ENCODE measurements around the gene MATCAP1. TPM values are rescaled to one million over a fixed set of nuclear protein-coding genes. Genes with fewer than 3 reads are reported as not detected.

The MATCAP1 gene
- polyA plus RNA-seq, 1 experiment: 13.1 TPM

- peak overlapping the region; percentile 48 for H3K4me3 ChIP-seq (ENCODE audit: low read depth, low read length)
- H3K27me3 ChIP-seq (ENCODE audit: control insufficient read depth, insufficient read depth, low read length): no peaks in the 10 kb centered on the region
- H3K36me3 ChIP-seq (ENCODE audit: control insufficient read depth, insufficient read depth, low read length): no peaks in the 10 kb centered on the region
- TF ChIP-seq, protein P1, sequence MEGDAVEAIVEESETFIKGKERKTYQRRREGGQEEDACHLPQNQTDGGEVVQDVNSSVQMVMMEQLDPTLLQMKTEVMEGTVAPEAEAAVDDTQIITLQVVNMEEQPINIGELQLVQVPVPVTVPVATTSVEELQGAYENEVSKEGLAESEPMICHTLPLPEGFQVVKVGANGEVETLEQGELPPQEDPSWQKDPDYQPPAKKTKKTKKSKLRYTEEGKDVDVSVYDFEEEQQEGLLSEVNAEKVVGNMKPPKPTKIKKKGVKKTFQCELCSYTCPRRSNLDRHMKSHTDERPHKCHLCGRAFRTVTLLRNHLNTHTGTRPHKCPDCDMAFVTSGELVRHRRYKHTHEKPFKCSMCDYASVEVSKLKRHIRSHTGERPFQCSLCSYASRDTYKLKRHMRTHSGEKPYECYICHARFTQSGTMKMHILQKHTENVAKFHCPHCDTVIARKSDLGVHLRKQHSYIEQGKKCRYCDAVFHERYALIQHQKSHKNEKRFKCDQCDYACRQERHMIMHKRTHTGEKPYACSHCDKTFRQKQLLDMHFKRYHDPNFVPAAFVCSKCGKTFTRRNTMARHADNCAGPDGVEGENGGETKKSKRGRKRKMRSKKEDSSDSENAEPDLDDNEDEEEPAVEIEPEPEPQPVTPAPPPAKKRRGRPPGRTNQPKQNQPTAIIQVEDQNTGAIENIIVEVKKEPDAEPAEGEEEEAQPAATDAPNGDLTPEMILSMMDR (IDR thresholded peaks at IDR 0.05; ENCODE audit: insufficient read depth, low read depth, low read length): no peak
- DNase-seq (ENCODE audit: low read depth): no peak
- ChIA-PET CTCF (interaction anchor here (1.1 to 4.5 kb wide), 4 partner anchors 11 to 177 kb away, joined by 3 to 36 read pairs (median 14); partner anchors contain the start of genes FBXL8, HSF4 and TRADD), POLR2A (no interaction called here)
Observed at GRCh38 chr16:67173323-67173722, 10.4 kb downstream of the MATCAP1 start.

DNA sequence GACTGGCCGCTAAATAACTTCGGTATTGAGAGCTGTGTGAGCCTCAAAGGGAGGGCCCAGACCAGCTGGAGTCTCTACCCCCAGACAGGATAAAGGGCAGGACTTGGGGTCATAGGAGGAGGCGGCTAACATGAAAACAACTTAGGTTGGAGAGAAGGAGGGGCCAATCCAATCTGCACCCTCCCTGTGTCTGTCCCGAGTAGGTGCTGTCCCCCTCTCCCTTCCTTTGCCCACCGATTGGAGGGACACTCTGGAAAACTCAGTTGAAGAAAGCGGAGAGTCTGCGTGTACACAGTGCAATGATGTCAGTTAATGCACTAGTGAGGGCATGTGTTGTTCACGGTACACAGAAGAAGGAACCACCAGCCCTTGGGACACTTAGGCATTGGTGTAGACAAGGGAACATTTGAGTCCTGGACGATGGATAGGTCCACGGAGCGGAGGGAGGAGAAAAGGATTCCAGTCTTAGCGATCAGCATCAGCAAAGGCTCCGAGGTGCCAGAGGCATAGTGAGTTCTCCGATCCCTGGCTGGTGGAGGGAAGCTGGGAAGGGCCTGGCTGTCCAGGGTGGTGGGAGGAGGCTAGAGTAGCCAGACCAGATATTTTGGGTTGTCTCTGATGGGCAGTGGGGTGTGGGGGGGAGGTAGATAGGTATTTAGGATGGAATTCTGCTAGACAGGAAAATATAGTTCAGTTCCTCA lies 12.7 kb downstream of the MATCAP1 start:
- TF ChIP-seq, protein P1 (IDR thresholded peaks at IDR 0.05; ENCODE audit: insufficient read depth, low read depth, low read length): no peak
- H3K36me3 ChIP-seq (ENCODE audit: control insufficient read depth, insufficient read depth, low read length): no peaks in the 10 kb centered on the region
- peaks cover 8% of the 10 kb centered on the region; the same call in 1 of the 2 replicates for H3K27me3 ChIP-seq (ENCODE audit: control insufficient read depth, insufficient read depth, low read length)
- POLR2A ChIA-PET: interaction anchor here (0.6 to 1.4 kb wide), 2 partner anchors 10 to 77 kb away, joined by 3 read pairs; no protein-coding TSS in a partner anchor
- DNase-seq (ENCODE audit: low read depth): no peak
- CTCF ChIA-PET: interaction anchor here (1.3 to 5.1 kb wide), 6 partner anchors 10 to 163 kb away, joined by 3 to 34 read pairs (median 10); partner anchors contain the start of gene B3GNT9
- peak overlapping the region; percentile 37 for H3K4me3 ChIP-seq (ENCODE audit: low read depth, low read length)

- POLR2A ChIA-PET: interaction anchor here (0.6 to 1.4 kb wide), 2 partner anchors 9 to 77 kb away, joined by 3 read pairs; no protein-coding TSS in a partner anchor
- TF ChIP-seq, protein P1 (IDR thresholded peaks at IDR 0.05; ENCODE audit: insufficient read depth, low read depth, low read length): no peak
- H3K4me3 ChIP-seq (ENCODE audit: low read depth, low read length): peak within 1 kb of the TSS; percentile 37
- no peak for DNase-seq (ENCODE audit: low read depth)
- CTCF ChIA-PET: interaction anchor here (0.6 to 5.1 kb wide), 10 partner anchors 9 to 1510 kb away, joined by 3 to 34 read pairs (median 4); partner anchors contain the start of gene B3GNT9
- peaks cover 10% of the 10 kb centered on the region for H3K27me3 ChIP-seq (ENCODE audit: control insufficient read depth, insufficient read depth, low read length)
- H3K36me3 ChIP-seq (ENCODE audit: control insufficient read depth, insufficient read depth, low read length): no peaks in the 10 kb centered on the region
Observed at GRCh38 chr16:67170168-67170948, 13.4 kb downstream of the MATCAP1 start, which contains the start of gene NOL3. Gene NOL3, plus strand, starts transcription at chr16:67170538.

DNA sequence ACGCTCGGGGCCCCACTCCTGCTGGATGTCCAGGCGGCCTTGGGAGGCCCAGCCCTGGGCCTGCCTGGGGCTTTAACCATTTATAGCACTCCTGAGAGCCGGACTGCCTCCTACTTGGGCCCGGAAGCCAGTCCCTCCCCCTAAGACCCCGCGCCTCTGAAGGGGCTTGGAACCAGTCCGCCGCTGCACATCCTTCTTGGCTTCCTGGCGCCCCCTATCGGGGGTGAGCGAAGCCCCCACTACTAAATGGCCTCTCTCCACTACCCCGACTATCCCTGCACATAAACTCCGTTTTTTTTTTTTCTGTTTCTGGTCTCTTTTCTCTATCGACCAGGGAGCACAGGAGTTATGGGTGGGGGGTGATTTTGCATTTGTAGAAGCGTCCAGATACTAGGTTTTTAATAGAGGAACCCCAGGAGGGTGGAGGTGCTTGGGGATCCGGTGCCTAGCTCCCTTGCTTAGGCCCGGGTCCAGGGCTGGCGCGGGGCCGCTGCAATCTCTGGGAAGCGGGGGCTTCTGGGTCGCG lies 14.1 kb downstream of the MATCAP1 start:
- Histone ChIP-seq H3K27me3 (ENCODE audit: control insufficient read depth, insufficient read depth, low read length) (peaks cover 15% of the 10 kb centered on the region), H3K36me3 (ENCODE audit: control insufficient read depth, insufficient read depth, low read length) (no peaks in the 10 kb centered on the region), H3K4me3 (ENCODE audit: low read depth, low read length) (peak overlapping the region; percentile 37)
- TF ChIP-seq, protein P1 (IDR thresholded peaks at IDR 0.05; ENCODE audit: insufficient read depth, low read depth, low read length): peak; percentile 69
- CTCF ChIA-PET: interaction anchor here (0.6 to 5.1 kb wide), 11 partner anchors 9 to 1510 kb away, joined by 3 to 34 read pairs (median 4); partner anchors contain the start of gene B3GNT9
- DNase-seq (ENCODE audit: low read depth): no peak
- POLR2A ChIA-PET: interaction anchor here (1.4 kb wide), 1 partner anchor 9 kb away, joined by 3 read pairs; no protein-coding TSS in a partner anchor

Data from BJ (cell line).